NCI-H1436 treated with DMSO at 0.1 percent for 48 hours (cell line): Measurements from ENCODE around the gene KATNBL1.
A peak's percentile ranks its signal among the peaks of the same experiment; 100 is the strongest.

Source experiments
- DNase-seq: peaks from one replicate; lab custom pipeline; 2025; lab: John Stamatoyannopoulos, UW

KATNBL1 gene

DNA sequence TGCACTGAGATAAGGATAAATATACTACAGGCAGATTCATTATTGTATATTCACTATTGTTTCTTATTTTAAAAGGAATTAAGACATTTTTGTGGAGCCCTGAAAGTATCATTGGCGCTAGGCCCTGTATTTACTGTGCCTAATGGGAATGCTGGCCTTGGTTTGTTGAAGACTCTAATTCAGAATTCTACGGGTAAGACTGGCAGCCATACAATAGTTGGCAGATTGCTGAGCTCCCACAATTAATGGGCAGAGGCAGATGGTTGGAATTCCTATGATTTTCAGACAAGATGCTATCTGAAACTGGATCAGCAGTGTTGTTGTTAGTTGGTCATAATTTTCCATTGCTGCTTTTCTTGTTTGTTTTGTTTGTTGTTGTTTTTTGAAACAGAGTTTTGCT, 93.3 kb downstream of the KATNBL1 start:
- no peak for DNase-seq

- no peak for DNase-seq
These were observed 95.2 kb downstream of the KATNBL1 start for GRCh38 chr15:34114739-34115138.

DNA sequence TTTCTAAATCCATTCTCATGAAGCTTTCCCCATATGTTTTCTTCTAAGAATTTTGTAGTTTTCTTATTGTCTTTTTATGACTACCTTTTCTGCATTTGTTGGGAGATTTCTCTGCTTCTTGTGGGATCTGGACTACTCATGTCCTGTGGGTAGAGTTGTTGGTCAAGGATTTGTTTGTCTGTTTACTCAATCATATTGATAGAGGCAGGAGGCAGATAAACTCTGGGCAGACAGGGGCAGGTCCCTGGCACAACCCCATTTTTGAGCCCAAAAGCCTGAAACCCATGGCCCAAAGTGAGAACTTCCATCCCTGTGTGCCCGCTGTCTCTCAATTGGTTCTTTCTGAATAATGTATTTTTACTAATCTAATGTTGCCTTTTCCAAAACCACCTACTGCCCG, 95.7 kb downstream of the KATNBL1 start:
- no peak for DNase-seq

DNA sequence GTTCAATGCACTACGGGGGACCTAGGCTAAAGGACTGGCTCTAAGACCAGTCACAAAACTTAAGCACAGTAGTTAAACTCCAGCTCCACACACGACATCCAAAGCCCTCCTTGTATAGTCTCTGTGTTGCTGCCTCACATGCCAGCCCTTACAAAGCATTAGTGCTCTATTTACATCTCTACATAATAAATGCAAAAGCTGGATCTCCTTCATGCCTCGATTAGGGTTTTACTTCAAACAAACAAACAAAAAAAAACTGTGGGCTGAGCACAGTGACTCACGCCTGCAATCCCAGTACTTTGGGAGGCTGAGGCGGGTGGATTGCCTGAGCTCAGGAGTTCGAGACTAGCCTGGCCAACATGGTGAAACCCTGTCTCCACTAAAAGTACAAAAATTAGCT, 98.4 kb downstream of the KATNBL1 start:
- no peak for DNase-seq

GRCh38 chr15:34109797-34110663, 99.9 kb downstream of the KATNBL1 start:
- no peak for DNase-seq

GRCh38 chr15:34107315-34107714, 102.6 kb downstream of the KATNBL1 start:
- DNase-seq, result no peak

DNA sequence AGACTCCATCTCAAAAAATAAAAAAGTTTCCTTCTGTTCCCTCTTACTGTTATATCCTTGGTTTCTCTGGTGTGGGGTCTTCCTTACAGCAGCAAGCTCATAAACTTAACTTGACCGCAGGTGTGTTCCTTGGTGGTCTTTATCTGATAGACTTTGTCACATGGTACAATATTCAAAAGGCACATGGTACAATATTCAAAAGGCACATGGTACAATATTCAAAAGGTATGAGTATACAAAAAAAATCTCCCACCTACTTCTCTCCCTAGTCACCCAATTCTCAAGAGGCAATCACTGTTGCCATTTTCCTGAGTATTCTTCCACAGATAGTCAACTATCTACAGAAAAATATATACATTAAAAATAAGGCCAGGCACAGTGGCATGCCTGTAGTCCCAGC, 103.5 kb downstream of the KATNBL1 start:
- DNase-seq, result no peak

DNA sequence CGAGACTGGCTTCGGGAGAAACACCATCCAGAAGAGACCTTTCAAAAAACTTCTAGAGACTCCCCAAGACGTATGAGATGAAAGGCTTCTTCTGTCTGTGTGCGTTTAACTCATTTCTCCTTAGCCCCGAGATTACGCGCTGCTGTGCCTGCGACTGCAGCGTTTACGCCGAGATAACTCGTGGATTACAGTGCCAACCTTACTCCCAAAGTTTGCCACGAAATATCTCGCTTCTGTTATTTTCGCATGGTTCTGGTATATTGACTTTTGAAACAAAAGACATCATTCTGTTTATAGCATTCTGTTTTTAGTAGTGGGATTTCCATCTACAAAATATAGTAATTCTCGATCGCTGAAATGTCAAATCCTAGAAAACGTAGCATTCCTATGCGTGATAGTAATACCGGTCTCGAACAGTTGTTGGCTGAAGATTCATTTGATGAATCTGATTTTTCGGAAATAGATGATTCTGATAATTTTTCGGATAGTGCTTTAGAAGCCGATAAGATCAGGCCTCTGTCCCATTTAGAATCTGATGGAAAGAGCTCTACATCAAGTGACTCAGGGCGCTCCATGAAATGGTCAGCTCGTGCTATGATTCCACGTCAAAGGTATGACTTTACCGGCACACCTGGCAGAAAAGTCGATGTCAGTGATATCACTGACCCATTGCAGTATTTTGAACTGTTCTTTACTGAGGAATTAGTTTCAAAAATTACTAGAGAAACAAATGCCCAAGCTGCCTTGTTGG, 107.5 kb downstream of the KATNBL1 start:
- no peak for DNase-seq

- peak; percentile 92 for DNase-seq
These were observed 108.3 kb downstream of the KATNBL1 start, which contains the start of the genes EMC7 and PGBD4 for GRCh38 chr15:34101366-34102174. Gene EMC7 (minus strand): TSS chr15:34101862. CDS start chr15:34101839, 23 bp downstream. Gene PGBD4 (plus strand): TSS chr15:34102083. CDS start chr15:34102532, 449 bp downstream.

DNA sequence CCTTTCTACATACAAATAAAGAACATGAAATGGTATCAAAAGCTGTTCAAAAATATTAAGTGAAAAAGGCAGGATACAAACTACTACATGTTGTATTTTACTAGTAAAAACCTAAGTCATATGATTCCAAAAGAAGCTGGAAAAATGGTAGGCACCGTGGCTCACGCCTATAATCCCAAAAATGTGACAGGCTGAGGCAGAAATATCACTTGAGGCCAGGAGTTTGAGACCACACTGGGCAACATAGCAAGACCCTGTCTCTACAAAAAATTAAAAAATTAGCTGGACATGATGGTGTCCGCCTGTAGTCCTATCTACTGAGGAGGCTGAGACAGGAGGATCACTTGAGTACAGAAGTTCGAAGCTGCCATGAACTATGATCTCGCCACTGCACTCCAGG, 110.0 kb downstream of the KATNBL1 start:
- no peak for DNase-seq
